Renal cortex interstitium (tissue), 11 donors: ENCODE data around the gene NOS1. TPM values are rescaled to one million over a fixed set of nuclear protein-coding genes. Genes with fewer than 3 reads are reported as not detected.
"Not testable (repeated sequence)": the region's sequence is repeated elsewhere in the genome, so short reads cannot be mapped to it uniquely, and the experiment has no call there.

Source experiments
- DNase-seq, 11 donors: peaks; one replicate each; pipeline ENCODE4 v3.0.0-alpha.2; 2013; ENCODE audit warnings: low read depth in 9 of 11, low spot score in 4 of 11; ENCODE audit errors: extremely low read depth in 1 of 11
- polyA plus RNA-seq, 3 donors: library from polyadenylated mRNA; unstranded; fragments of 120-200 nt; gene quantifications; one replicate each; pipeline ENCODE4 v1.2.1, GENCODE V29; 2013; ENCODE audit not compliant: insufficient read length in 3 of 3

The NOS1 gene
- polyA plus RNA-seq, 3 donors, result 0.45 to 1.4 (median 0.65) TPM

DNA sequence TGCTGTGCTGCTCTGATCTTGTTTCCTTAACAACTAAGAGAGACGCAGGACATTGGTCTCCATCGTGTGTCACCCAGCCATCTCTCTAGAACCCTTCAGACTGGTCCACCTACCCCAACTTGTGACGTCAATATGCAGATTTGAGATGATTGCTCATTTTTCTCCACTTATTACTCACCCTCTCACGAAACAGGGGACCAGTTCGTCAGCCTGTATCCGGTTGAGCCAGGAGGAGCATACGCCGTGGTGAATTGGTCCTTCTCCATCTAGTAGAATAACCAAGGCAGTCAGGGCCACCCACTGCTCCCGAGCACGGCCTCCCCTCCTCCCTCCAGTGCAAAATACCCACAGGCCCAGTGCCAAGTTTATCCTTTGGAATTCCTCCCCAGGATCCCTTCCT, 134.9 kb downstream of the NOS1 start:
- no peak for DNase-seq

DNA sequence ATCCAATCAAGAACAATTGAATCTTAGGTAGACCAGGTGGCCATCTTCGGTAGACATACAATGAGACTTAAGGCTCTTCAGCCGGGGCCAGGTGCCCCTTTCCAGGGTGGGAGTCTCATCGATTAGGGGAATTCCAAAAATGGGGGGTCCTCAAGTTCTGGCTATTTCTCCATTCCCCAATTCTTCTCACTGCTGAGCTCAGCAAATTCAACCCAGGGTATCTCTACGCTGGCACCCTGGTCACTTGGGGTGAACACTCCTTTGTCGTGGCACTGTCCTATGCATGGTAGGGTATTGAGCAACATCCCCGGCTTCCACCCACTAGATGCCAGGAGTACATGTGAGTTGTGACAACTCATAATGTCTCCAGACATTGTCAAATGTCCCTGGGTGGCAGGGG, 136.2 kb downstream of the NOS1 start:
- DNase-seq, result no peak

DNA sequence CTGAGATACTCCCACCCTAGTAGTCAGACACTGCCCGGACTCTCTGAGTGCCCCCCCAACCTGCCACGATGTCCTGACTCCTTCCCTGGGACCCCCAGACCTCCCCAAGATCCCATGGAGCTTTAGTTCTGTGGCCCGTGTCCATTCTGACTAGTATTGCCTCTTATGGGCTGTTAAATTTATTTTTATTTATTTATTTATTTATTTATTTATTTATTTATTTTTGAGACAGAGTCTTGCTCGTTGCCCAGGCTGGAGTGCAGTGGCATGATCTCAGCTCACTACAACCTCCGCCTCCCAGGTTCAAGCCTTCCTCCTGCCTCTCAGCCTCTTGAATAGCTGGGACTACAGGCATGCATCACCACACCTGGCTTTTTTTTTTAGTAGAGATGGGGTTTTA, 140.5 kb downstream of the NOS1 start:
- not testable (repeated sequence) for DNase-seq

DNA sequence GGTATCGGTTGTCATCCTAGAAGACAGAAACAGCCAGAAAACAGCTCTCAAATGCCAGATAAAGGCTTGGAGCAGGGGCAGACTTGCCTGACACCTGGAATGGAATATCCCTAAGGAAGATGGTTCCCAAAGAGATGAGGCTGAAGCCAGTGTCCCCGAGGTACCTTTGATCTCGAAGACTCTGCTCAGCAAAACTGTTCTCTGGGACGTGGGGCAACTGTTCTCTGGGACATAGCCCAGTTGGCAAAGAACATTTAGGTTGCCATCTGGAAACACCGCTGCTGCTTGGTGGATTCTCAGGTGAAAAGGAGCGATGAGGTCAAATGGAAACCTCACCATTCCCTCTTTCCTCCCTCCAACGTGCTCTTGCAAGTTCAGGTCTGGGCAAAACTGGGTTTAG, 143.3 kb downstream of the NOS1 start:
- DNase-seq, result no peak

DNA sequence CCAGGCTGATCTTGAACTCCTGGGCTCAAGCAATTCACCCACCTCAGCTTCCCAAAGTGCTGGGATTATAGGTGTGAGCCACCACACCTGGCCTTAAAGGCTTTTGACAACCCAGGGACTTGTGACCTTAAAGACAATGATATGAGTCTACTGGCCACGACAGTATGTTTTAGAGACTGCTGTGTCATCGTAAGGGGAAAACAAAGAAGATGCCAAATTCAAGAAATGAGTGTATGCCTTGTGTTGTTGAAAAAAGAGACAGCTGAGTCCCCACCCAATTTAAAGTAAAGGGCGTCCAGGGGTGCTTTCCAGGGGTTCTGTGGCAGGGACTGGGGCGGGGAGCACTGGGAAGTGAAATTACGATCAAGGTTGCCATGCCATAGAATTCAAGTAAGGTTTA, 144.7 kb downstream of the NOS1 start:
- no peak for DNase-seq

DNA sequence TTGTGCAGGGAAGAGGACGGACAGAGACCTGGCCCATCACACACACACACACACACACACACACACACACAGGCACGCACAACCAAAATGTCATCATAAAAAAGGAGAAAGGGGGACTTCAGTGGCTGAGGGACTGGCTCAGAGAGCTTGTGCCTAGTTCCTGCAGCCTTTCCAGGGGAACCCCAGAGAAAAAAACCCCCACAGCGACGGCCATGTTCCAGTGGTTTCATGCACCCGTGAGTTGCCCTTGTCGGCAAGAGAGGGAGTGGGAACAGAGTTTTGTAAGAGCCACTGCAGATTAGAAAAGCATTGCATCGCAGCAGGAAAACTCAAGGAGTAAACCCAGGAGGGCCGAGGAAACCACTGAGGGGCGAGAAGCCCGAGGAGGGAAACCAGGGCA, 146.6 kb downstream of the NOS1 start:
- DNase-seq, result no peak

DNA sequence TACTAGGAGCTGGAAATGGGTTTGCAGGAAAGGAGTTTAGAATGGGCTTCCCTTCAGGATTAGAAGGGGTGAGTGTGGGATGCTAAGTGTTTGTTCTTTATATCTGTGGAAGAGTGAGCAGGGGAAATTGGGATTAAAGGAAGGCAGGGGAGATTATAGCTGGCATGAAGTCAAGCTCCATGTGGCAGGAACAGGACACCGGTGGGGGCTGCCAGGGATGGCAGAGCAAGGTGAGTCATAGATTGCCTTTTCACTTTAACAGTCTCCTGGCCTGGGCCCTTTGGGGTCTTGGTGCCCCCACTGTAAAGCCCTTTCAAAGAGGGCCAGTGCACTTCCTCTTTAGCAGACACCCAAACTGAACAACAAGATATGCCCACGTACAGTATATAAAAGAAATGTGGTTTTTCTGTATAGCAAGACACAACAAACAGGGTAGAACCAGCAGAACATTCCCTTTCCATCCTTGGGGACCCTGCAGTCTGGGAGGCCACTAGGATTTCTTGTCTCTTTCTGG, 148.1 kb downstream of the NOS1 start:
- no peak for DNase-seq

DNA sequence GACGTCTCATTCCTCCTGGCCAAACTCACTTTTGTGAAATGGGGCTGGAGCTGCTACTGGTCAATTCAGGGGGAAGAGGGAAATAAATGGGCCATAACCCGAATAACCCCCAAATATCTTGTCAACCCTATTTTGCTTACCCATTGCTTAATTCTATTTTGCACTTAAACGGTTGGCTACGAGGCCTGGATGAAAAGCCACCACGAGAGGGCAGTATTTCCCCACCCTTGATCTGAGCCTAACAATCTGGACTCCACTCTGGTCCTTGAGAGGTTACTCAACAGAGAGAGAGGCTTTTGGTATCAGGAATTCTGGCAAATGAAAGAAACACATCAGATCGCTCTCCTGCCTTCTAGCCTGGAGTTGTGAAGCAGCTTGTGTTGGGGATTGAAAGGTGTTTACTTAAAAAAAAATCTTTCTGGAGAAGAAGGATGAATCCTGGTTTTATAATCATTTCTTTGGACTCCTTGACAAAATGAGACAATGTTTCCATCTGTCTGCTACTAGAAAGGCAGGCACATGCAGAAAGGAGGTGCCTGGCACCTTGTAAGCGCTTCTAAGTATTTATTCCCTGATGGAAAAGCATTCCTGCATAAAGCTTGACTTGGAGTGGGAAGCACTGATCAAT, 148.7 kb downstream of the NOS1 start:
- DNase-seq, result peak in 10 of 11 donors; percentile 50 to 73 (median 70)

DNA sequence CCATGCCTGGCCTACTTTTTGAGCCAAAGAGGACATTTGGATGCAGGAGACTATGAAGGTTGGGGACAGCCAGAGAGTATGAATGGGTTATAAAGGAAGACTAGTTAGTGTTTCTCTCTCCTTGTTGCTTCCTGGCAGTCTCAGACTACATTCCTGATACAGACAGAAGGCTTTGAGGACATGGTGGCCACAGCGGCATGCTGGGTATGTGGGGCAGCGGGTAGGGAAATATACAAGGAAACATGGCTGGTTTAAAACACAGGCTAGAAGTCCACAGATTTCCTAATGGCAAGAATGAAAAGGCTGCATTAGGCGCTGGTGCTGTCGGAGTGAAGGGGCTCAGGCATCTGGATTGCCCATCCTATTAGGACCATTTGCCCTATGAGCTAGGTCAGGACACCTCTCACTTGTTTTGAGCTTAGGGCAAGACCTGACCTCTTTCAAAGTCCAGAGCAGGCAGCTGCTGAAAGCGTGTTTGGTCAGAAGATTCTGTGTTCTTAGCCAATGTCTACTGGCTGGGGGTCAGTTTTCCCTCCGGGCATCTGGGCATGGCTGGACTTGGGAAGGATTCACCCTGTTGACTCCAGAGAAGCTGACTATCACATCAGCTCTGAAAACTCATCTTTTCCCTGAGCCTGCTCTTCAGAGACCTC, 151.0 kb downstream of the NOS1 start:
- DNase-seq, result no peak

DNA sequence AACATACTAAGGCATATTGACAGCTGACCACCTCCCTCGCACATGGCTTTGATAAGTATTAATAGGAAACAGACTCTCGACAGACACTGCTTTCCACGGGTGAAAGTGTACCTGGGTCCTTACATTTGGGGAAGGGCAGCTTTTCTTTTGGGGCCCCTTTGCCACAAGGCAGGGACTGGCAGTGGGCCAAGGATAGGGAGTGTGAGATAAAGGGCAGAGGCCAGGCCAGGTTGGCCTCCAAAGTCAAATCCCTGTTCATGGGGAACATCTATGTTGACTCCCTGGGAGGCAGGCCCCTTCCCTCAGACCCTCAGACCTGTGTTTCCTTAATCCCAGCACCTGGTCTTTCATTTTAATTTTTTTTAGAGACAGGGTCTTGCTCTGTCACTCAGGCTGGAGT, 151.8 kb downstream of the NOS1 start:
- DNase-seq, result no peak

DNA sequence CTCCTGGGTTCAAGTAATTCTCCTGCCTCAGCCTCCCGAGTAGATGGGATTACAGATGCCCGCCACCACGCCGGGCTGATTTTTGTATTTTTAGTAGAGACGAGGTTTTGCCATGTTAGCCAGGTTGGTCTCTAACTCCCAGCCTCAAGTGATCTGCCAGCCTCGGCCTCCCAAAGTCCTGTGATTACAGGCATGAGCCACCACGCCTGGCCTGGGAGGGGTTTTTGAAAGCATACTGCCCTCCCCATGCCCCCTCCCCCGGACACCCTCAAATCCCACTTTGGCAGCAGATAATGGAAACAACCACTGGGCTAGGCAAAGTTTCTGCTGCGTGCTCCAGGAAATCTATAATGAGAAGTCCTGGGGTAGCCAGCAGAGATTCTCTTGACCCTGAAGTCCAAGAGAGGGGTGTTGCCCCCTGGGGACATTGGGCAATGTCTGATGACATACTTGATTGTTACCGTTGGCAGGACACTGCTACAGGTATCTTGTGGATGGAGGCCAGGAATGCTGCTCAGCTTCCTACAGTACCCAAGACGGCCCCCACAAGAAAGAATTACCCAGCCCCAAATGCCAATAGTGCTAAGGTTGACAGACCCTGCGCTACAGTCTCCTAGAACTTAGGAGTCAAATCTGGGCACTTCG, 152.5 kb downstream of the NOS1 start:
- no peak for DNase-seq

DNA sequence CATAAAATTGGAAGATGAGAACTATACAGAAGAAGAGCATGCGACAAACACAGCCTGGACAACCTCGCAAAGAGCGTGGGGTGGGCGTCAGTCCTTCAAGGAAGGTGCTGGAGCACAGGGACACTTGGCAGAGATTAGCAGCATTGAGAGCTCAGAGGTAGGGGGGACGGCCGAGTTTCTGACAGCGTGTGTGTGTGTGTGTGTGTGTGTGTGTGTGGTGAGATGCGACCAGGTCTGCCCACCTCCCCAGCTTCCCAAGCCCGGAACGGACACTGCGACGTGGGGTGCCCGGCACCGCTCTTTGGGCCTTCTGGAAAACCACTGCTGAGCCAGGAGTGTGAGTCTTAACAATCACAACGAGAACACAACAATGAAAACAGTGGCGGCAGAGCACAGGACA, 153.2 kb downstream of the NOS1 start:
- DNase-seq, result no peak

DNA sequence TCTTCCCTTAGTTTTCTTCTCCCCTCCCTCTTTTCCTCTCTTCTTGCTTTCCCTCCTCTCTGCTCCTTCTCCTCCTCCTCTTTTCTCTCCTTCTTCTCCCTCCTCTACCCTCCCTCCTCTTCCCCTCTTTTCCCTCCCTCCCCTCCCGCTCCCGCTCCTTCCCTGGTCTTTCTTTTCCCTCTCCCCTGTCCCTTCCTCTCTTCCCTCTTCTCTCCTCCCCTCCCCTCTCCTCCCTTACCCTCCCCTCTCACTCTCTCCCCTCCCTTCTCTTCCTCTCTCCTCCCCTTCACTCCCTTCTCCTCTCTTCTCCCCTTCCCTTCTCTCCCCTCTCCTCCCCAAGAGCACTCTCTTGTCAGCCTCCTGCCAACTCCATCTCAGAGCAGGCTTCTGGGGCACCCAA, 153.8 kb downstream of the NOS1 start:
- DNase-seq, result no peak

DNA sequence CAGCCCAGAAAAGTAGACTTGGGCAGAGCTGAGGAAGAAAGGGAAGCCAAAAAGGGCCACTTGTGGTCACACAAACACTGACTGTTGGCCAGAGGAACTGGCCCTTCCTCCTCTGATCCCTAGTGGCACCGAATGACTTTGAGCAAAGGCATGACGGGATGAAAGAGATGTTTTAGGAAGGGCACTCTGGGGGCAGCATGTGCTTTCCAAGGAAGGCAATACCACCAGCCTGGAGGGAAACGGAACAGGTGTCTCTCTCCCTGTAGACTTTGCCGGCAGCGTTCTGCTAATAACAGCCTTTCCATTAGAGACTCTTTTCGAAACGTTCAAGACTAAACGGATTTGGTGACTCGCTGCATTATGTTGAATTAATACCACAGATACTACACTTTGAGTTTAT, 158.9 kb downstream of the NOS1 start:
- DNase-seq, result no peak

DNA sequence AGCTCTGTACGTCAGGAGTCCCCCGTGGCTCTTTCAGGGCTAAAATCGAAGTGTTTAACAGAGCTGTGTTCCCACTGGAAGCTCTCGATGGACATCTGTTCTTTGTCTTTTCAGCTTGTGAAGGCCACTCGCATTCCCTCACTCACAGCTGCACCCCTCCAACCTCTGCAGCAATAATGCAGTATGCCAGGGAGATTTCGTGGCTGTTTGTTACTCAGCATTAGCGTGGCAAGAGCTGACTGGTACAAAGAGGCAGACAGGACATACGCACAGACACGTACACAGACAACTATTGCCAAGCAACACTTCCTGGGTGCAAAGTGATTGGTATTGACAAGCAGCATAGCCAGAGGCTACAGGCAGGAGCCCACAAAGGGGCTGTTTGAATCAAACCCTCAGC, 159.4 kb downstream of the NOS1 start:
- DNase-seq, result no peak

DNA sequence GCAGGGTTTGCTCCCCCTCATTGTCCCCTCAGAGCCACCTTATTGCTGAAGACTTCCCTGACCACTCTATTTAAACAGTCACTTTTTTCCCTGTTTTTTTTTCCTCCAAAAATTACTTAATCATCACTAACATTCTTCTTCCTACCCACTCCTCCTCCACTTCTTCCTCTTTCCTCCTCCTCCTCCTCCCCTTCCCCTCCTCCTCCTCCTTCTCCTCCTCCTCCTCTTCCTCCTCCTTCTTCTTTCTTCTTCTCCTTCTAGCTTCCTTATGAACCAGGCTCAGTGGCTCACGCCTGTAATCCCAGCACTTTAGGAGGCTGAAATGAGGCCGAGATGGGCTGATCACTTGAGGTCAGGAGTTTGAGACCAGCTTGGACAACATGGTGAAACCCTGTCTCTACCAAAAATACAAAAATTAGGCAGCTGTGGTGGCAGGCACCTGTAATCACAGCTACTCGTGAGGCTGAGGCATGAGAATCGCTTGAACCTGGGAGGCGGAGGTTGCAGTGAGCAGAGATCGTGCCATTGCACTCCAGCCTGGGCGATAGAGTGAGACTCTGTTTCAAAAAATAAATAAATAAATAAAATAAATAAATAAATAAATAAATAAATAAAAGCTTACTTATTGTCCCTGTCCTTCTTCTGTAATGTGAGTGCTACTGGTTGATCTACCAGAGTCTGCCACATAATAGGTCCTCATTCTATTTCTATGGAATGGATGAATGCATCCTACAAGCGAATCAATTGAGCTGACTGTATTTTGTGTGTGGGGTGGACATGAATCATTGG, 161.3 kb downstream of the NOS1 start:
- not testable (repeated sequence) for DNase-seq

DNA sequence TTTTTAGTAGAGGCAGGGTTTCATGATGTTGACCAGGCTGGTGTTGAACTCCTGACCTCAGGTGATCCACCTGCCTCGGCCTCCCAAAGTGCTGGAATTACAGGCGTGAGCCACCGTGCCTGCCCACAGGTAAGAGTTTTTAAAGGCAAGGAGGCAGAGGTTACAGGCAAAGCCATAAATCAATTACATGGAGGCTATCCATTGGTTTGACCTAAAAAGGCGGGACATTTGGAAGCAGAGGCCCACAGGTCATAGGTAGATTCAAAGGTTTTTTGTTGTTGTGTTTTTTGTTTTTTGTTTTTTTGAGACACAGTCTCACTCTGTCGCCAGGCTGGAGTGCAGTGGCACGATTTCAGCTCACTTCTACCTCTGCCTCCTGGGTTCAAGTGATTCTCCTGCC, 165.1 kb downstream of the NOS1 start:
- DNase-seq, result not testable (repeated sequence)

DNA sequence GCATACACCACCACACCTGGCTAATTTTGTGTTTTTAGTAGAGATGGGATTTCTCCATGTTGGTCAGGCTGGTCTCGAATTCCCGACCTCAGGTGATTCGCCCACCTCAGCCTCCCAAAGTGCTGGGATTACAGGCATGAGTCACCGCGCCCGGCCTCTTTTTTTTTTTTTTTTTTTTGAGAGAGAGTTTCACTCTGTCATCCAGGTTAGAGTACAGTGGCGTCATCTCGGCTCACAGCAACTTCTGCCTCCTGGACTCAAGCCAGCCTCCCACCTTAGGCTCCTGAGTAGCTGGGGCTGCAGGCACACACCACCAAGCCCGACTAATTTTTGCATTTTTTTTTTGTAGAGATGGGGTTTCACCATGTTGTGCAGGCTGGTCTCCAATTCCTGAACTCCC, 166.4 kb downstream of the NOS1 start:
- not testable (repeated sequence) for DNase-seq

DNA sequence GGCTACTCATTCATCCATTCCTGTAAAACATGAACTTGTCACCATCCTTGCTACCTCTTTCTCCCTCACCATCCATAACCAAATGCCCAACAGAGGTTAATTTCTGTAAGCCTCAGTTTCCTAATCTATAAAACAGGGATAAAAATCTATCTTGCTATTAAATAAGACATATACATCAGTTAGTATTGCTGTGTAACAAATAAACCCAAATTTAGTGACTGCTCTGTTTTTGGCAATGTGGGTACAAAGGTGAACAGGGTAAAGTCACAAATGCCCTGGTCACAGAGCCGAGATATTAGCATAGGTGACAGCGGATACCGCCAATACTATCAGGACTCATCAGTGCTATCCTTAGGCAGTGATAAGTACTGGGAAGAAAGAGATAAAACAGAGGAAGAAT, 167.5 kb downstream of the NOS1 start:
- no peak for DNase-seq

DNA sequence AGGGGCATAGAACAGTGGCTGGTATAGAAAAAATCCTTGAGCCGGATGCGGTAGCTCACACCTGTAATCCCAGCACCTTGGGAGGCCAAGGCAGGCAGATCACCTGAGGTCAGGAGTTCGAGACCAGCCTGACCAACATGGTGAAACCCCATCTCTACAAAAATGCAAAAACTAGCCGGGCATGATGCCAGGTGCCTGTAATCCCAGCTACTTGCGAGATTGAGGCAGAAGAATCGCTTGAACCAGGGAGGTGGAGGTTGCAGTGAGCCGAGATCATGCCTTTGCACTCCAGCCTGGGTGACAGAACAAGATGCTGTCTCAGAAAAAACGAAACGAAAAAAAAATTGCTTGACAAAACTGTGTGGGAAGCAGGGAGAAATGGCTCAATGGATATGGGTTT, 168.8 kb downstream of the NOS1 start:
- not testable (repeated sequence) for DNase-seq
